AG09319 (cell line): ENCODE data around the gene UPP2.
A peak's percentile ranks its signal among the peaks of the same experiment; 100 is the strongest.

Source experiments
- DNase-seq: peaks from one replicate; pipeline ENCODE4 v3.0.0-alpha.2; 2010; ENCODE audit warnings: low read depth; ENCODE audit errors: extremely low read depth
- CTCF ChIP-seq: IDR thresholded peaks from 2 replicates; pipeline ENCODE4 v1.5.1; 2011; ENCODE audit warnings: low read depth, mild to moderate bottlenecking, inconsistent platforms, low read length, moderate library complexity

UPP2 gene

GRCh38 chr2:158101384-158101926, at the start of gene UPP2:
TSS of gene UPP2 (plus strand) at chr2:158101876. CDS start at chr2:158102064, 188 bp downstream.
- DNase-seq, result no peak
- TF ChIP-seq CTCF, result no peak

- no peak for DNase-seq
- TF ChIP-seq CTCF, result no peak
These were observed 48.9 kb upstream of the UPP2 start for GRCh38 chr2:158052761-158053160.

- DNase-seq, result no peak
- no peak for TF ChIP-seq CTCF
These were observed 44.8 kb upstream of the UPP2 start for GRCh38 chr2:158056875-158057274.

GRCh38 chr2:158060160-158060834, 41.4 kb upstream of the UPP2 start:
- no peak for TF ChIP-seq CTCF
- DNase-seq, result no peak

GRCh38 chr2:158060835-158061435, 40.7 kb upstream of the UPP2 start:
- TF ChIP-seq CTCF, result no peak
- DNase-seq, result peak; percentile 44

GRCh38 chr2:158061763-158062162, 39.9 kb upstream of the UPP2 start:
- DNase-seq, result no peak
- TF ChIP-seq CTCF, result no peak

- TF ChIP-seq CTCF, result no peak
- DNase-seq, result no peak
These were observed 35.5 kb upstream of the UPP2 start for GRCh38 chr2:158066046-158066713.
